DOHH2 (cell line): ENCODE data around the gene DCPS.

ENCODE experiments used
- CTCF ChIP-seq: fragments of 200-600 bp; sonication (generic); IDR thresholded peaks from one replicate; pipeline ENCODE4 v1.5.1; 2014; ENCODE audit warnings: antibody characterized with exemption, mild to moderate bottlenecking, low read depth, low read length; ENCODE audit not compliant: poor library complexity, severe bottlenecking
- EZH2phosphoT487 ChIP-seq: fragments of 200-600 bp; sonication (generic); IDR thresholded peaks from 2 replicates; pipeline ENCODE4 v1.6.1; 2017; ENCODE audit warnings: borderline replicate concordance, mild to moderate bottlenecking, antibody characterized with exemption, low read length, moderate library complexity, mixed read lengths

GRCh38 chr11:126360049-126360446, 56.2 kb downstream of the DCPS start:
- TF ChIP-seq CTCF, result no peak
- TF ChIP-seq EZH2phosphoT487, result no peak
